ENCODE data around the gene KCTD16. TPM values are rescaled to one million over a fixed set of nuclear protein-coding genes. Genes with fewer than 3 reads are reported as not detected.

Gene KCTD16
- total RNA-seq, 6 experiments from 2014 or later = under 0.01 to 0.02 (median 0.02) TPM; not detected in 3

DNA sequence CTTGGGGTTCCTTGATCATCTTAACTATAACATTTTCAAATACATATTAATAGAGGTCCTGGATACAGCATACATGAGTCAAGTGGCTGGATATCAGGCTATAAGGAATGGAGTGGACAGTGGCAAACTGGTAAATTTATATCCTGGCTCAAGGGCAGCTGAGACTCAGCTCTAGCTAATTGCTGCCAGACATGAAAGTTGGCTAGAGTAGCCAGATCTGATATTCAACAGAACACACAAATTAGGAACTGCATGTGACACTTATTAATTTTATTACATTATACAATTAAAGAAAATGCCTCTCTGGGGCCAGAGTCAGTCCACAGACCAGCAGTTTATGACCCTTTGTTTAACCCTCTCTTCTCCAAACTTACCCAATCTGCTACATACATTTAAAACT is 206.5 kb downstream of the KCTD16 start:
- no peaks in the 10 kb centered on the region for H3K9me3 ChIP-seq
- H3K4me3 ChIP-seq = no peak overlapping the region
- TF ChIP-seq, protein P1, sequence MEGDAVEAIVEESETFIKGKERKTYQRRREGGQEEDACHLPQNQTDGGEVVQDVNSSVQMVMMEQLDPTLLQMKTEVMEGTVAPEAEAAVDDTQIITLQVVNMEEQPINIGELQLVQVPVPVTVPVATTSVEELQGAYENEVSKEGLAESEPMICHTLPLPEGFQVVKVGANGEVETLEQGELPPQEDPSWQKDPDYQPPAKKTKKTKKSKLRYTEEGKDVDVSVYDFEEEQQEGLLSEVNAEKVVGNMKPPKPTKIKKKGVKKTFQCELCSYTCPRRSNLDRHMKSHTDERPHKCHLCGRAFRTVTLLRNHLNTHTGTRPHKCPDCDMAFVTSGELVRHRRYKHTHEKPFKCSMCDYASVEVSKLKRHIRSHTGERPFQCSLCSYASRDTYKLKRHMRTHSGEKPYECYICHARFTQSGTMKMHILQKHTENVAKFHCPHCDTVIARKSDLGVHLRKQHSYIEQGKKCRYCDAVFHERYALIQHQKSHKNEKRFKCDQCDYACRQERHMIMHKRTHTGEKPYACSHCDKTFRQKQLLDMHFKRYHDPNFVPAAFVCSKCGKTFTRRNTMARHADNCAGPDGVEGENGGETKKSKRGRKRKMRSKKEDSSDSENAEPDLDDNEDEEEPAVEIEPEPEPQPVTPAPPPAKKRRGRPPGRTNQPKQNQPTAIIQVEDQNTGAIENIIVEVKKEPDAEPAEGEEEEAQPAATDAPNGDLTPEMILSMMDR (IDR thresholded peaks at IDR 0.05) = no peak
- no peak for TF ChIP-seq POLR2A (IDR thresholded peaks at IDR 0.05)
- no peaks in the 10 kb centered on the region for H3K27me3 ChIP-seq
- no peaks in the 10 kb centered on the region for H3K36me3 ChIP-seq
- ATAC-seq (no peak), DNase-seq (no peak)
- no peaks in the 10 kb centered on the region for H3K4me1 ChIP-seq
- intact Hi-C loops (cut with DNase I) = no loop called here
- H3K27ac ChIP-seq = no peak overlapping the region

DNA sequence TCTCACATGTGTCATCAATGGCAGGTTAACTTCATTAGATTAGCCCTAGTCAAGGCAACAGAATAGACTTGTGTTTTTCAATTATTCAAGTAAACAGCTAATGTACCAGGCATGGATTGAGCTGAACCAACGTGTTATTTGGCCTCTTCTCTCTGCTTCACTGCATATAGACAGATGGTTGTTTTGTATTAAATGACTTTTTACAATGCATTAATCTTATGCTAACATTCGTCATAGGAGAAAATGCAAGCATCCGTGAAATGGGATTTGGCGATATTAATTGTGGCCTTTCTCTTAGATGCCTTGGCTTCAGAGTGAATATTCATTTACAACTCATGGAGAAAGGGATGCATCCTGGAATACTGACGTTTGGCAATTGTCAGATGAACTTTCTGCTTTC is 208.0 kb downstream of the KCTD16 start:
- no peak for ATAC-seq
- H3K4me3 ChIP-seq = no peak overlapping the region
- intact Hi-C loops (cut with DNase I) = no loop called here

DNA sequence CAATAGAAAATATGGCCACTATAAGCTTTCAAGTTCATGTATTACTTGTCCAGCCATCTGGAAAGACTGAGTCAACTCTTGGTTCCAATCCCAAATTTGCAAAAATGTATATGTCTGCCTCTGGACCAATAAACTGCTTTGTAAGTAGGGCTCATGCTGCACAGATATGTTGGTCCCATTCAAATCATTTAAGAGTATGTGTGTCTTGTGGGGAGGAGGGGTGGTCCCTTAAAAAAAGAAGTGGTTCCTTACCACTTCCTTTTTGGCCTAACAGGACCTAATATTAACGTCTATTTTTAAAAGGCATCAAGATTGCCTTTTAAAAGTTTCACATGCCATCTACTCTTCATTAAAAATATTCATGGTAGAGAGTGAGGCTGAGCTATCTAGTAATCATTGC is 214.9 kb downstream of the KCTD16 start:
- ATAC-seq (no peak), DNase-seq (no peak)
- H3K9me3 ChIP-seq = no peaks in the 10 kb centered on the region
- H3K27me3 ChIP-seq = no peaks in the 10 kb centered on the region
- 28% methylated on average over 1 of the region's 1 CpG for WGBS (ENCODE audit: insufficient coverage, low coverage, low lambda C conversion rate, missing lambda C conversion rate)
- H3K4me1 ChIP-seq = no peaks in the 10 kb centered on the region
- H3K36me3 ChIP-seq = no peaks in the 10 kb centered on the region
- H3K4me3 ChIP-seq = no peak overlapping the region
- intact Hi-C loops (cut with DNase I) = no loop called here
- no peak overlapping the region for H3K27ac ChIP-seq
- TF ChIP-seq POLR2A (IDR thresholded peaks at IDR 0.05) = no peak
- TF ChIP-seq, protein P1 (IDR thresholded peaks at IDR 0.05) = no peak

More for the DNA sequence above, 208.0 kb downstream of the KCTD16 start:
- H3K36me3 ChIP-seq = no peaks in the 10 kb centered on the region
- no peaks in the 10 kb centered on the region for H3K9me3 ChIP-seq
- TF ChIP-seq, protein P1 (IDR thresholded peaks at IDR 0.05) = no peak
- TF ChIP-seq POLR2A (IDR thresholded peaks at IDR 0.05) = no peak
- H3K27me3 ChIP-seq = no peaks in the 10 kb centered on the region
- DNase-seq = no peak
- no peaks in the 10 kb centered on the region for H3K4me1 ChIP-seq
- H3K27ac ChIP-seq = no peak overlapping the region
- WGBS (ENCODE audit: insufficient coverage, low coverage, low lambda C conversion rate, missing lambda C conversion rate) = 67% methylated on average over 5 of the region's 5 CpGs

DNA sequence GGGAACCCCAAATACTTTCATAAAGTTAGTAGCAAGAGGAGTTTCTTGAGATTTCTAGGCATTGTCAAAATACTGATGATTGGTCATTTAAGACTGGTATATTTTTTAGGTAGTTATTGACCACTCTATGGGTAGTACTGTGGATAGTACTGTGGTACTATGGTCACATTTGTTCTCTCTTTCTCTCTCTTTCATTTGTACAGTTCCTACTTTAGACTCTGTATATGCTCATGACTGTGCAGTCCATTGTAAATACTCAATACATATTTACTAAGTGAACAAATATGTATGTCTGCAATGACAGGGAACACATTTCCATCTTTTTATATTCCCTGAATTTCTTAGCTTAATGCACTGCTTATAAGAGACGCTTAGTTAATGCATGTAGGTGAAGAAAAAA is 215.6 kb downstream of the KCTD16 start:
- no peak for DNase-seq
- no peak for TF ChIP-seq POLR2A (IDR thresholded peaks at IDR 0.05)
- TF ChIP-seq, protein P1 (IDR thresholded peaks at IDR 0.05) = no peak
- no peaks in the 10 kb centered on the region for H3K27me3 ChIP-seq
- 64% methylated on average over 1 of the region's 1 CpG for WGBS (ENCODE audit: insufficient coverage, low coverage, low lambda C conversion rate, missing lambda C conversion rate)
- H3K36me3 ChIP-seq = no peaks in the 10 kb centered on the region
- intact Hi-C loops (cut with DNase I) = no loop called here
- ATAC-seq = no peak
- no peak overlapping the region for H3K4me3 ChIP-seq
- H3K4me1 ChIP-seq = no peaks in the 10 kb centered on the region
- H3K27ac ChIP-seq = no peak overlapping the region
- H3K9me3 ChIP-seq = no peaks in the 10 kb centered on the region

DNA sequence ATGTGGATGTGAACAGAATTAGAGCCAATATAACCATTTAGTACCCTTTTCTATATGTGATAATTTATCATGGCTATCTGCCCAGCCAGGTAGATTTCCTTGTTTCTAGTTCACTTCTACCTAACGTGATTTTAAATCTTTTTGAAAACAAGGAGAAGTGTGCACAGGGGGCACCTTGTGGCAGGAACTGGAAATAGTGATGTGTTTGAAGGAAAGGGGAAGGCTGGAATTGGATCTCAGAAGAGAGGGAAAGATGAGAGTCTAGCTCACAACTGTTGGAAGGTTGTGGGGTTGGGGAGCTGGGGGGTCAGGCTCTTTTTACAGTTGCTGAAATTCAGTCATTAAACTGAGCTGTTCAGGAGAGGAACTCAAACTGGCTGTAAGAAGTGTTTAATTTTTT is 219.5 kb downstream of the KCTD16 start:
- WGBS (ENCODE audit: insufficient coverage, low coverage, low lambda C conversion rate, missing lambda C conversion rate) = 4% methylated on average over 1 of the region's 1 CpG
- no peaks in the 10 kb centered on the region for H3K9me3 ChIP-seq
- intact Hi-C loops (cut with DNase I) = no loop called here
- no peak for TF ChIP-seq POLR2A (IDR thresholded peaks at IDR 0.05)
- TF ChIP-seq, protein P1 (IDR thresholded peaks at IDR 0.05) = peak; percentile 30 to 50 (median 38)
- no peak overlapping the region for H3K4me3 ChIP-seq
- H3K27ac ChIP-seq = no peak overlapping the region
- H3K4me1 ChIP-seq = no peaks in the 10 kb centered on the region
- H3K36me3 ChIP-seq = no peaks in the 10 kb centered on the region
- no peaks in the 10 kb centered on the region for H3K27me3 ChIP-seq
- ATAC-seq = peak; percentile 49 to 60 (median 53)
- no peak for DNase-seq

Data from right lobe of liver (tissue), 6 donors.